Measurements from ENCODE around the gene CSK.

CSK gene

GRCh38 chr15:74783808-74784175 is 1.9 kb downstream of the CSK start:
- peak overlapping the region; percentile 79 for H3K27ac ChIP-seq
- TF ChIP-seq, protein P1, sequence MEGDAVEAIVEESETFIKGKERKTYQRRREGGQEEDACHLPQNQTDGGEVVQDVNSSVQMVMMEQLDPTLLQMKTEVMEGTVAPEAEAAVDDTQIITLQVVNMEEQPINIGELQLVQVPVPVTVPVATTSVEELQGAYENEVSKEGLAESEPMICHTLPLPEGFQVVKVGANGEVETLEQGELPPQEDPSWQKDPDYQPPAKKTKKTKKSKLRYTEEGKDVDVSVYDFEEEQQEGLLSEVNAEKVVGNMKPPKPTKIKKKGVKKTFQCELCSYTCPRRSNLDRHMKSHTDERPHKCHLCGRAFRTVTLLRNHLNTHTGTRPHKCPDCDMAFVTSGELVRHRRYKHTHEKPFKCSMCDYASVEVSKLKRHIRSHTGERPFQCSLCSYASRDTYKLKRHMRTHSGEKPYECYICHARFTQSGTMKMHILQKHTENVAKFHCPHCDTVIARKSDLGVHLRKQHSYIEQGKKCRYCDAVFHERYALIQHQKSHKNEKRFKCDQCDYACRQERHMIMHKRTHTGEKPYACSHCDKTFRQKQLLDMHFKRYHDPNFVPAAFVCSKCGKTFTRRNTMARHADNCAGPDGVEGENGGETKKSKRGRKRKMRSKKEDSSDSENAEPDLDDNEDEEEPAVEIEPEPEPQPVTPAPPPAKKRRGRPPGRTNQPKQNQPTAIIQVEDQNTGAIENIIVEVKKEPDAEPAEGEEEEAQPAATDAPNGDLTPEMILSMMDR (IDR thresholded peaks at IDR 0.05) = no peak
- TF ChIP-seq ZFX (IDR thresholded peaks at IDR 0.05; ENCODE audit: borderline replicate concordance) = no peak

DNA sequence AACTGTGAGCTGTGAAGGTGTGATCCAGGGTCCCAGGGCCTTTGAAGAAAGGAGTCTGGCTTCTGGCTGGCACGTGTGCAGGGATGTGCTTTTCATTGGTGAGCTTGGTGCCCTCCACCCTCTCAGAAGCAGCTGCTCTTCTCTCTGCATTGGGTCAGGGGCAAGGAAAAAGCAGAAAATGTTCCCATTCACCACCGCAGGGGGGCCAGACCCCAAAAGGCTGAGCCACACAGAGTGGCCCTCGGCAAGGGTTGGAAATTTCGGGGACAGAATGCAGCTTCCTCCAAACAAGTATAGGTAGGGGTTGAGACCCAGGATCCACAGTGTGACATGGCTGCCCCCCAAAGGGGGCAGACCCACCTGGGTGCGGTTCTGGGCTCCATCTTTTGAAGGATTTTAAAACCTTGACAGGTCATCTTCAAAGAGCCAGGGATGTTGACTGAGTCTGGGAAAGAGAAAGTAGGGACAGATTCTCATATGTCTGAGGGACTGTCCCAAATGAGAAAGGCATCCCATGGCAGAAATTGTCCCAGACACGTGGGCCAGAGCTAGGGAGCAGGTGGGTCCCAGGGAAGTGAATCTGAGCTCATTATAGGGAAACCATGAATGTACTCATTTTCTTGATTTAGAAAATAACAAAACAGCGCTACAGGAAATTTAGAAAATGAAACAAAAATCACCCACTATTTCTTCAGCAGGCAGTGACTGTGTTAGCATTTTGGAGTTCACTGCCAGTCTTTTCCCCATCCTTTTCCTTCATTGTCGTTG is 2.7 kb downstream of the CSK start:
- TF ChIP-seq, protein P1 (IDR thresholded peaks at IDR 0.05) = no peak
- no peak for TF ChIP-seq ZFX (IDR thresholded peaks at IDR 0.05; ENCODE audit: borderline replicate concordance)
- 0 out of 2 replicates have a peak overlapping the region, but pooled peaks have one; percentile 7 for H3K27ac ChIP-seq

- TF ChIP-seq, protein P1 (IDR thresholded peaks at IDR 0.05) = no peak
- TF ChIP-seq ZFX (IDR thresholded peaks at IDR 0.05; ENCODE audit: borderline replicate concordance) = no peak
- H3K27ac ChIP-seq = no peak overlapping the region
These were observed 3.5 kb downstream of the CSK start for GRCh38 chr15:74785194-74786032.

GRCh38 chr15:74786081-74786480 is 4.2 kb downstream of the CSK start:
- H3K27ac ChIP-seq = peak overlapping the region; percentile 77; the same call in 1 of the 2 replicates

DNA sequence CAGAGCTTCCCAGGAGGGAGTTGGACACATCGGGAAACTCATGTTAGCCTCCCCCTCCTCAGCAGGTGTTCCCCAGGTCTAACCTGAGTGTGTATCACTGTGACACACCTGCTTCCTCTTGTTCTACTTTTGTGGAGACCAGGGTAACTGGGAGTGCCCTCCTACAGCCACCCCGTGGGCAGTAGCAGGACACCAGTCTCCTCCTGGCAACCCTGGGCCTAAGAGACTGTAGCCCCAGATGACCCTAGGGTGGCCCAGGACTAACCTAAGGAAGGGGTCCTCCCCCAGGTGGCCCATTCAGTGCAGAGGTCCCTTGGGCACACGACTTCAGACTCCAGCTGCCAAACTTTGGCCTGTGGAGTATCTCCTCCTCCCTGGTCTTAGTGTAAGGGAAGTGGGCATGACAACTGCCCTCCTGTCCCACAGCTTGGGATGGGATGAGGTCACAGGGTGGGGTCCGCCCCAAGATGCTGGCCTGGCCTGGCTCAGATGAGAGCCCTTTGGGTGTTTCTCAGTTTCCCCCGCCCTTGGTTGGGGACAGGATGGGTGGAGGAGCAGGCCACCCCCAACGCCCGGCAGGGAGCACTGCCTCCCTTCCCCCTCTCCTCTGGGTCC is 4.8 kb downstream of the CSK start:
- peak overlapping the region; percentile 77 for H3K27ac ChIP-seq
- TF ChIP-seq ZFX (IDR thresholded peaks at IDR 0.05; ENCODE audit: borderline replicate concordance) = no peak
- TF ChIP-seq, protein P1 (IDR thresholded peaks at IDR 0.05) = no peak

DNA sequence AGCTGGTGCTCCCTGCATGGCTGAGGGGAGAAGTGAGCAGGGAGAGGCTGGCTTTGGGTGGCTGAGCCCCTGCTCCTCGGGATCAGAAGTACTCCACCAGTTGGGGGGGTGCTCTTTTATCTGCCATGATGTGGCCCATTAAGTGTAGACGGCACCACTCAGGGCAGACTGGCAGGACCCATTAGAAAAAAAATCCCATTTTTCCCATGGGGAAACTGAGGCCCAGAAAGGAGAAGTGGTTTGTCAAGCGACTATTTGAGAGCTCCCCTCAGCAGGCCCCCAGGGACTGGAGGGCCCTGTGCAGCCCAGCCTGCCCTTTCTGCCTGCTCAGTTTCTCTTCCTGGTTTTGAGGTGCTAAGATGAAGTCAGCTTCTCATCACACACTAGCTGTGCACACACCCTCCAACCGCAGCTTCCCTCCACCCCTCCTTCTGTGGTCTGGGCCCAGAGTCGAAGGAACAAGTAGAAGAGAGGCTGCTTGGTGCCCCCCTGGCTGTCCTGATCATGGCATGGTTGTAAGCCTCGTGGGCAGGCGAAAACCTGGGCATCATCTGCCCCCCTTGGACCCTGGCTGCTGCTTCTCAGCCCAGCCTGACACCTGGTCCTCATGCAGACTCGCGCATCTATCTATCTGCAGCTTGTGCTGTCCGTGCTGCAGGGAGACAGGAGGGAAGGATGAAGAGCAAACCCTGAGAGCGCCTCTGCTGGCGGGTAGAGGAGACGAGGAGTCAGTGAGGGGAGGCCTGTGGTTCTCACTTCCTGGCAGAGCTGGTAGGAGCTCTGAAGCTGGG is 5.6 kb downstream of the CSK start:
- TF ChIP-seq, protein P1 (IDR thresholded peaks at IDR 0.05) = peak; percentile 85
- no peak for TF ChIP-seq ZFX (IDR thresholded peaks at IDR 0.05; ENCODE audit: borderline replicate concordance)
- peak overlapping the region; percentile 77 for H3K27ac ChIP-seq

GRCh38 chr15:74788042-74788682 is 6.3 kb downstream of the CSK start:
- peak overlapping the region; percentile 77 for H3K27ac ChIP-seq
- TF ChIP-seq, protein P1 (IDR thresholded peaks at IDR 0.05) = peak; percentile 51
- no peak for TF ChIP-seq ZFX (IDR thresholded peaks at IDR 0.05; ENCODE audit: borderline replicate concordance)

All from 22Rv1 (cell line).